H1 (cell line): ENCODE measurements around the gene DNAJC21. TPM values are rescaled to one million over a fixed set of nuclear protein-coding genes. Genes with fewer than 3 reads are reported as not detected.

Experiments used
- BRCA1 ChIP-seq: IDR thresholded peaks from 2 replicates; pipeline ENCODE4 v1.6.1; 2012; ENCODE audit warnings: low read depth, low read length, improper control_type of control experiment
- CBX5 ChIP-seq: fragments of 300-800, 300-1000 bp; sonication (generic); IDR thresholded peaks from 2 replicates; pipeline ENCODE4 v1.7.1; 2016; ENCODE audit warnings: antibody characterized with exemption, low read length, low read depth
- CBX8 ChIP-seq: fragments of 300-800, 300-1000 bp; sonication (generic); IDR thresholded peaks from 2 replicates; pipeline ENCODE4 v1.7.1; 2016; ENCODE audit warnings: low read depth, low read length, borderline replicate concordance
- CEBPB ChIP-seq: IDR thresholded peaks from 2 replicates; pipeline ENCODE4 v1.6.1; 2012; ENCODE audit warnings: low read depth, low read length
- CREB1 ChIP-seq: IDR thresholded peaks from 2 replicates; pipeline ENCODE4 v1.6.1; 2012; ENCODE audit warnings: inconsistent platforms
- CTCF ChIP-seq, 3 experiments: IDR thresholded peaks; 1 replicate in 2 of 3; 2 replicates in 1 of 3; pipeline versions ENCODE4 v1.5.1 to v1.6.1; 2011; ENCODE audit warnings: low read length in 3 of 3, mild to moderate bottlenecking in 3 of 3, inconsistent platforms in 2 of 3, low read depth in 1 of 3, moderate library complexity in 1 of 3; ENCODE audit not compliant: insufficient read depth in 1 of 3; ENCODE audit errors: control extremely low read depth in 1 of 3
- E2F6 ChIP-seq: IDR thresholded peaks from 2 replicates; pipeline ENCODE4 v1.6.1; 2012; ENCODE audit warnings: inconsistent platforms
- HDAC6 ChIP-seq: IDR thresholded peaks from one replicate; pipeline ENCODE4 v1.7.1; 2012; ENCODE audit warnings: low read depth, mild to moderate bottlenecking, inconsistent platforms, low read length, moderate library complexity
- SAP30 ChIP-seq: fragments of 300-600 bp; sonication (generic); IDR thresholded peaks from 2 replicates; pipeline ENCODE4 v1.7.1; 2012; ENCODE audit warnings: low read length, moderate library complexity, mild to moderate bottlenecking, inconsistent platforms; ENCODE audit not compliant: insufficient read depth, insufficient replicate concordance
- SRF ChIP-seq: IDR thresholded peaks from 2 replicates; pipeline ENCODE4 v1.6.1; 2011; ENCODE audit warnings: mild to moderate bottlenecking, low read depth, low read length, moderate library complexity
- SUZ12 ChIP-seq: fragments of 200-600 bp; sonication (generic); IDR thresholded peaks from 2 replicates; pipeline ENCODE4 v1.6.1; 2012; ENCODE audit warnings: mild to moderate bottlenecking, inconsistent platforms, low read length, moderate library complexity, mixed read lengths
- polyA plus RNA-seq, 7 experiments: library from polyadenylated mRNA; depleted of rRNA in 3 of 7; stranded (reverse) in 5 of 7; unstranded in 2 of 7; fragments of >200 nt in 5 of 7; fragments of 200-250 nt in 2 of 7; gene quantifications; 1 replicate in 5 of 7; 2 replicates in 1 of 7; 4 replicates in 1 of 7; pipeline versions ENCODE4 v1.2.1 to v1.2.3, GENCODE V29; 2011 to 2013; ENCODE audit warnings: missing spikeins in 2 of 7, mixed read lengths in 2 of 7
- total RNA-seq: library from RNA; stranded (reverse); fragmentation: NEBNext Ultra II Directional; extraction: Animal tissue kit (Norgen Biotek cat#: 25700); gene quantifications from 2 replicates; pipeline ENCODE4 v1.2.1, GENCODE V29; 2021
- TF ChIP-seq, protein P1 (sequence below): IDR thresholded peaks from 2 replicates; pipeline ENCODE4 v1.6.1; 2012; ENCODE audit warnings: low read length, inconsistent platforms

DNAJC21 gene
- total and polyA plus RNA-seq, 2 of the 8 experiments (the other 6 are each of a cell fraction or from before 2014, with no cell fraction given): 5.1 to 47.5 TPM

DNA sequence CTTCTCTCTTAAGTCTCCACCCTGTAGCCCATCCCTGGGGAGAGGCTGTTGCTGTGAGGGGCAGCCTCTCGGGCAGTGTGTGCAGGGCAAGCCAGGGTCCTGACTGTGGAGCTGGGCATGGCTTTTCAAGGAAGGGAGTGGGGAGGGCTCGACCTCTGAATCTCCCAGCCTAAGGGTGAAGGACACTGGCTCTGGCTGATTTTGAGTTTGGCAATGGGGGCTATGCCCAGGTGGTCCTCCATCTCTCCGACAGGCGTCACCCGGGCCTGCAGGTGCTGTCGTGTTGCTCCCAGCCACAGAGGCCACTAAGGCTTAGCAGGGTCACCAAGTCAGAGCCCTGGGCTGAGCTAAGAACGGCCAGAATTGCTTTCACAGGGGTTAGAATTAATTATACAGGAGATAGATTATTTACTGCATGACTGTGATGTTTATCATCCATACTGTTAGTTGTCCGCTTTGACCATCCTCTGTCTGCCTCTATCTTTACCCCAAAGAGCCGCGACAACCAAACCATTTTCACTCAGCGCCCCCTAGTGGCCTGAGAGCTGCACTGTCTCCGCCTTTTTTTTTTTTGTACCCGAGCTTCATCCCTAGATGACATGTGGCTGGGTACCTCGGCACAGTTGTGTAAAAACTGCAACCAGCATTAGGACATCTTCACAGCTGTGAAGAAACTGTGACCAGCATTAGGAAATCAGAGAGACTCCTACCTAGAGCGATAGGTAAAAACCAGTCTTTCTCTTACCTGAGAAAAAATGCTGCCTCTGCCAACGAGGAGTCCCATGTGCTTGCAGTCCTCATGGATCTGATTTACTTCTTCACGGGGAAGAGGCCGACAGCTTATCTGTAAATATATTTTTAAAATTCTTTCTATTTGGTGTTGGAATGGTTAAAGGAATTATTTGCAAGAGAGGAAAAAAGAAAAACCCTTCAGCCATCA, 73.9 kb downstream of the DNAJC21 start (continued):
- TF ChIP-seq CTCF (IDR thresholded peaks at IDR 0.05; ENCODE audit: control extremely low read depth in 1 of 3, insufficient read depth in 1 of 3, low read depth in 1 of 3, low read length in 3 of 3) (peak; percentile 69 to 86 (median 76)), CREB1 (0 out of 2 replicates have a peak, but pooled peaks have one; percentile 35), CEBPB (no peak), SUZ12 (no peak), E2F6 (peak; percentile 52; the same call in 1 of the 2 replicates), CBX5 (no peak), HDAC6 (no peak), SAP30 (no peak), BRCA1 (no peak), SRF (no peak), CBX8 (no peak)
- TF ChIP-seq, protein P1, sequence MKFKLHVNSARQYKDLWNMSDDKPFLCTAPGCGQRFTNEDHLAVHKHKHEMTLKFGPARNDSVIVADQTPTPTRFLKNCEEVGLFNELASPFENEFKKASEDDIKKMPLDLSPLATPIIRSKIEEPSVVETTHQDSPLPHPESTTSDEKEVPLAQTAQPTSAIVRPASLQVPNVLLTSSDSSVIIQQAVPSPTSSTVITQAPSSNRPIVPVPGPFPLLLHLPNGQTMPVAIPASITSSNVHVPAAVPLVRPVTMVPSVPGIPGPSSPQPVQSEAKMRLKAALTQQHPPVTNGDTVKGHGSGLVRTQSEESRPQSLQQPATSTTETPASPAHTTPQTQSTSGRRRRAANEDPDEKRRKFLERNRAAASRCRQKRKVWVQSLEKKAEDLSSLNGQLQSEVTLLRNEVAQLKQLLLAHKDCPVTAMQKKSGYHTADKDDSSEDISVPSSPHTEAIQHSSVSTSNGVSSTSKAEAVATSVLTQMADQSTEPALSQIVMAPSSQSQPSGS: no peak
